RWPE2 (cell line): ENCODE measurements around the gene PLCXD3.

Experiments used
- ATAC-seq: fragments of 200-7000 bp; cut with Tn5 transposase; 3 replicates; pipeline ENCODE4 v1.9.1; 2021; ENCODE audit warnings: low read depth
- DNase-seq: peaks from one replicate; pipeline ENCODE4 v3.0.0-alpha.2; 2020; ENCODE audit warnings: low spot score
- H3K27ac ChIP-seq: fragments of 450-650 bp; 2 replicates; pipeline ENCODE4 v1.5.1; 2017; ENCODE audit warnings: mild to moderate bottlenecking; ENCODE audit not compliant: poor library complexity, severe bottlenecking
- H3K27me3 ChIP-seq: fragments of 250-450 bp; sonication (Bioruptor Pico); 2 replicates; pipeline ENCODE4 v1.5.1; 2021; ENCODE audit warnings: mild to moderate bottlenecking, moderate library complexity; ENCODE audit not compliant: insufficient read depth, poor library complexity, severe bottlenecking
- H3K36me3 ChIP-seq: fragments of 250-450 bp; sonication (Bioruptor Pico); 2 replicates; pipeline ENCODE4 v1.5.1; 2020; ENCODE audit warnings: low read depth, mild to moderate bottlenecking, moderate library complexity
- H3K4me1 ChIP-seq: fragments of 250-450 bp; sonication (Bioruptor Pico); 2 replicates; pipeline ENCODE4 v1.5.1; 2021; ENCODE audit warnings: mild to moderate bottlenecking, moderate library complexity; ENCODE audit not compliant: insufficient read depth, poor library complexity, severe bottlenecking
- H3K4me3 ChIP-seq: fragments of 250-450 bp; sonication (Bioruptor Pico); 2 replicates; pipeline ENCODE4 v1.5.1; 2021; ENCODE audit warnings: mild to moderate bottlenecking, moderate library complexity; ENCODE audit not compliant: severe bottlenecking
- H3K9me3 ChIP-seq: fragments of 250-450 bp; sonication (Bioruptor Pico); 2 replicates; pipeline ENCODE4 v1.5.1; 2021; ENCODE audit warnings: mild to moderate bottlenecking, moderate library complexity; ENCODE audit not compliant: severe bottlenecking
- CTCF ChIP-seq: fragments of 450-650 bp; IDR thresholded peaks from one replicate; pipeline ENCODE4 v1.5.1; 2017; ENCODE audit warnings: mild to moderate bottlenecking, moderate library complexity; ENCODE audit not compliant: poor library complexity, severe bottlenecking

The PLCXD3 gene

GRCh38 chr5:41275813-41276512 is 234.4 kb downstream of the PLCXD3 start:
- Histone ChIP-seq H3K4me3 (no peak overlapping the region), H3K27ac (no peak overlapping the region), H3K27me3 (peaks cover 2% of the 10 kb centered on the region), H3K4me1 (no peaks in the 10 kb centered on the region), H3K36me3 (no peaks in the 10 kb centered on the region), H3K9me3 (no peaks in the 10 kb centered on the region)
- ATAC-seq: no peak
- no peak for TF ChIP-seq CTCF
- DNase-seq: no peak

GRCh38 chr5:41270423-41271251 is 239.8 kb downstream of the PLCXD3 start:
- H3K27me3 ChIP-seq: no peaks in the 10 kb centered on the region
- H3K9me3 ChIP-seq: no peaks in the 10 kb centered on the region
- H3K4me1 ChIP-seq: no peaks in the 10 kb centered on the region
- no peak overlapping the region for H3K4me3 ChIP-seq
- no peaks in the 10 kb centered on the region for H3K36me3 ChIP-seq
- DNase-seq (no peak), ATAC-seq (peak; percentile 98)
- no peak overlapping the region for H3K27ac ChIP-seq
- peak; percentile 90 for TF ChIP-seq CTCF

- Histone ChIP-seq H3K27me3 (no peaks in the 10 kb centered on the region), H3K9me3 (no peaks in the 10 kb centered on the region), H3K36me3 (no peaks in the 10 kb centered on the region), H3K4me1 (no peaks in the 10 kb centered on the region), H3K4me3 (no peak overlapping the region), H3K27ac (no peak overlapping the region)
- TF ChIP-seq CTCF: no peak
- DNase-seq (no peak), ATAC-seq (no peak)
Observed at GRCh38 chr5:41268894-41269293, 241.5 kb downstream of the PLCXD3 start.

GRCh38 chr5:41266377-41266776 is 244.0 kb downstream of the PLCXD3 start:
- no peak overlapping the region for H3K27ac ChIP-seq
- no peaks in the 10 kb centered on the region for H3K36me3 ChIP-seq
- ATAC-seq (no peak), DNase-seq (no peak)
- H3K27me3 ChIP-seq: peaks cover 7% of the 10 kb centered on the region
- H3K9me3 ChIP-seq: no peaks in the 10 kb centered on the region
- TF ChIP-seq CTCF: no peak
- no peaks in the 10 kb centered on the region for H3K4me1 ChIP-seq
- no peak overlapping the region for H3K4me3 ChIP-seq
